ENCODE measurements around the gene IREB2.

Gene IREB2

GRCh38 chr15:78449220-78449999 is 11.4 kb downstream of the IREB2 start:
- DNase-seq (ENCODE audit: low spot score) = no peak
- no peak for TF ChIP-seq CTCF (IDR thresholded peaks at IDR 0.05; ENCODE audit: extremely low read depth, insufficient read depth, missing control alignments)
- in situ Hi-C loops (cut with MboI; ENCODE audit: low pct_unique_long_range_greater_than_20kb, low sequenced_read_pairs, unreplicated experiment) = no loop called here

GRCh38 chr15:78450285-78450858 is 12.4 kb downstream of the IREB2 start:
- in situ Hi-C loops (cut with MboI; ENCODE audit: low pct_unique_long_range_greater_than_20kb, low sequenced_read_pairs, unreplicated experiment) = no loop called here
- TF ChIP-seq CTCF (IDR thresholded peaks at IDR 0.05; ENCODE audit: extremely low read depth, insufficient read depth, missing control alignments) = no peak
- DNase-seq (ENCODE audit: low spot score) = no peak

- in situ Hi-C loops (cut with MboI; ENCODE audit: low pct_unique_long_range_greater_than_20kb, low sequenced_read_pairs, unreplicated experiment) = no loop called here
- no peak for DNase-seq (ENCODE audit: low spot score)
- TF ChIP-seq CTCF (IDR thresholded peaks at IDR 0.05; ENCODE audit: extremely low read depth, insufficient read depth, missing control alignments) = no peak
Measured at GRCh38 chr15:78452485-78452884, 14.5 kb downstream of the IREB2 start.

- no peak for DNase-seq (ENCODE audit: low spot score)
- in situ Hi-C loops (cut with MboI; ENCODE audit: low pct_unique_long_range_greater_than_20kb, low sequenced_read_pairs, unreplicated experiment) = no loop called here
- no peak for TF ChIP-seq CTCF (IDR thresholded peaks at IDR 0.05; ENCODE audit: extremely low read depth, insufficient read depth, missing control alignments)
Measured at GRCh38 chr15:78453447-78453846, 15.4 kb downstream of the IREB2 start.

- in situ Hi-C loops (cut with MboI; ENCODE audit: low pct_unique_long_range_greater_than_20kb, low sequenced_read_pairs, unreplicated experiment) = no loop called here
- TF ChIP-seq CTCF (IDR thresholded peaks at IDR 0.05; ENCODE audit: extremely low read depth, insufficient read depth, missing control alignments) = no peak
- DNase-seq (ENCODE audit: low spot score) = no peak
Measured at GRCh38 chr15:78454992-78455391, 17.0 kb downstream of the IREB2 start.

- in situ Hi-C loops (cut with MboI; ENCODE audit: low pct_unique_long_range_greater_than_20kb, low sequenced_read_pairs, unreplicated experiment) = no loop called here
- no peak for DNase-seq (ENCODE audit: low spot score)
- TF ChIP-seq CTCF (IDR thresholded peaks at IDR 0.05; ENCODE audit: extremely low read depth, insufficient read depth, missing control alignments) = no peak
Measured at GRCh38 chr15:78455749-78456148, 17.7 kb downstream of the IREB2 start.

Measured in GM13977 (cell line).